WTC11 (cell line): ENCODE results near the gene WNT10A. TPM values are rescaled to one million over a fixed set of nuclear protein-coding genes. Genes with fewer than 3 reads are reported as not detected.

ENCODE experiments used
- AFF4 ChIP-seq: sonication (generic); formaldehyde crosslinking; IDR thresholded peaks from 2 replicates; pipeline ENCODE4 v1.8.1; 2023; ENCODE audit warnings: mild to moderate bottlenecking, missing genetic modification reagents, borderline replicate concordance
- CTCF ChIP-seq: fragments of 200-600 bp; IDR thresholded peaks from 2 replicates; pipeline ENCODE4 v1.8.0; 2022; ENCODE audit warnings: antibody characterized with exemption
- EMX1 ChIP-seq: fragments of 250-450 bp; sonication (Bioruptor Pico); IDR thresholded peaks from 2 replicates; pipeline ENCODE4 v1.8.0; 2021; ENCODE audit warnings: mild to moderate bottlenecking
- NFE2L1 ChIP-seq: sonication (generic); formaldehyde crosslinking; IDR thresholded peaks from 2 replicates; pipeline ENCODE4 v1.8.1; 2023; ENCODE audit warnings: missing genetic modification reagents
- PREB ChIP-seq: sonication (generic); formaldehyde crosslinking; IDR thresholded peaks from 2 replicates; pipeline ENCODE4 v1.8.1; 2022; ENCODE audit warnings: mild to moderate bottlenecking, missing genetic modification reagents, moderate library complexity, borderline replicate concordance
- RORB ChIP-seq: fragments of 250-450 bp; sonication (Bioruptor Pico); IDR thresholded peaks from 2 replicates; pipeline ENCODE4 v1.9.0; 2021; ENCODE audit warnings: mild to moderate bottlenecking
- SMAD3 ChIP-seq: sonication (generic); formaldehyde crosslinking; IDR thresholded peaks from 2 replicates; pipeline ENCODE4 v1.8.0; 2022; ENCODE audit warnings: missing genetic modification reagents, mild to moderate bottlenecking, borderline replicate concordance
- TCF7 ChIP-seq: sonication (generic); formaldehyde crosslinking; IDR thresholded peaks from 2 replicates; pipeline ENCODE4 v1.8.0; 2022; ENCODE audit warnings: mild to moderate bottlenecking, low read depth, missing genetic modification reagents, moderate library complexity
- ZBTB21 ChIP-seq: sonication (generic); formaldehyde crosslinking; IDR thresholded peaks from 2 replicates; pipeline ENCODE4 v1.8.1; 2023; ENCODE audit warnings: mild to moderate bottlenecking, missing genetic modification reagents, borderline replicate concordance
- ZNF219 ChIP-seq: sonication (generic); formaldehyde crosslinking; IDR thresholded peaks from 2 replicates; pipeline ENCODE4 v1.8.0; 2023; ENCODE audit warnings: missing genetic modification reagents, mild to moderate bottlenecking, borderline replicate concordance
- ZNF396 ChIP-seq: fragments of 250-450 bp; sonication (Bioruptor Pico); IDR thresholded peaks from 2 replicates; pipeline ENCODE4 v1.8.0; 2021; ENCODE audit warnings: mild to moderate bottlenecking, moderate library complexity, borderline replicate concordance
- ZNF512 ChIP-seq: sonication (generic); formaldehyde crosslinking; IDR thresholded peaks from 2 replicates; pipeline ENCODE4 v1.8.1; 2022; ENCODE audit warnings: missing genetic modification reagents, borderline replicate concordance
- ZNF532 ChIP-seq: fragments of 250-450 bp; sonication (Bioruptor Pico); IDR thresholded peaks from 2 replicates; pipeline ENCODE4 v1.9.0; 2021; ENCODE audit warnings: mild to moderate bottlenecking, borderline replicate concordance
- total RNA-seq: library from RNA; stranded (reverse); gene quantifications from 3 replicates; pipeline ENCODE4 v1.2.3, GENCODE V29; 2021

Gene WNT10A
- total RNA-seq, 1 experiment from 2014 or later = not detected

GRCh38 chr2:218831378-218831990 lies 49.2 kb upstream of the WNT10A start, which contains the start of gene PRKAG3 (continued):
- TF ChIP-seq AFF4 (CRISPR knock-in tag) = no peak
- no peak for TF ChIP-seq ZBTB21 (CRISPR knock-in tag)
- TF ChIP-seq ZNF219 (CRISPR knock-in tag) = no peak
- no peak for TF ChIP-seq PREB (CRISPR knock-in tag)
- no peak for TF ChIP-seq ZNF532 (CRISPR knock-in tag)
- no peak for TF ChIP-seq TCF7 (CRISPR knock-in tag)
- TF ChIP-seq SMAD3 (CRISPR knock-in tag) = no peak
- TF ChIP-seq EMX1 (CRISPR knock-in tag) = no peak
- TF ChIP-seq NFE2L1 (CRISPR knock-in tag) = no peak
- no peak for TF ChIP-seq ZNF396 (CRISPR knock-in tag)
- TF ChIP-seq RORB (CRISPR knock-in tag) = no peak
- no peak for TF ChIP-seq ZNF512 (CRISPR knock-in tag)
- no peak for TF ChIP-seq CTCF
- TF ChIP-seq, all 79 proteins: peak for 0
